IPS-NIHi11 (cell line): ENCODE results near the gene TOE1.
"Not testable (repeated sequence)": the region's sequence is repeated elsewhere in the genome, so short reads cannot be mapped to it uniquely, and the experiment has no call there.

Source experiments
- DNase-seq: peaks from one replicate; pipeline ENCODE4 v3.0.0; 2012; ENCODE audit warnings: mixed read lengths, low spot score

Gene TOE1

GRCh38 chr1:45339789-45340558 is at the start of gene TOE1, which contains the start of gene MUTYH:
TSS of gene TOE1 (plus strand) at chr1:45340170. CDS start at chr1:45340253, 83 bp downstream.
TSS of gene MUTYH (minus strand) at chr1:45340440. CDS start at chr1:45334505, 5,935 bp downstream.
- peak; percentile 99 for DNase-seq

GRCh38 chr1:45291002-45291401 is 49.0 kb upstream of the TOE1 start:
- DNase-seq, result not testable (repeated sequence)

GRCh38 chr1:45291716-45292115 is 48.3 kb upstream of the TOE1 start:
- DNase-seq, result no peak

- no peak for DNase-seq
These were observed 42.2 kb upstream of the TOE1 start for GRCh38 chr1:45297666-45298356.

GRCh38 chr1:45299296-45299695 is 40.7 kb upstream of the TOE1 start:
- no peak for DNase-seq

- peak; percentile 64 for DNase-seq
These were observed 39.8 kb upstream of the TOE1 start for GRCh38 chr1:45299981-45300668.

- no peak for DNase-seq
These were observed 39.3 kb upstream of the TOE1 start for GRCh38 chr1:45300669-45300997.

GRCh38 chr1:45302505-45303150 is 37.3 kb upstream of the TOE1 start:
- DNase-seq, result no peak

- peak; percentile 98 for DNase-seq
These were observed 36.3 kb upstream of the TOE1 start for GRCh38 chr1:45303520-45304310.

- no peak for DNase-seq
These were observed 35.5 kb upstream of the TOE1 start for GRCh38 chr1:45304311-45305081.

- no peak for DNase-seq
These were observed 34.7 kb upstream of the TOE1 start for GRCh38 chr1:45305231-45305630.

GRCh38 chr1:45306319-45306718 is 33.7 kb upstream of the TOE1 start:
- no peak for DNase-seq

GRCh38 chr1:45306905-45307304 is 33.1 kb upstream of the TOE1 start:
- DNase-seq, result no peak

GRCh38 chr1:45314266-45314665 is 25.7 kb upstream of the TOE1 start:
- DNase-seq, result no peak

GRCh38 chr1:45317166-45317565 is 22.8 kb upstream of the TOE1 start:
- no peak for DNase-seq

- DNase-seq, result no peak
These were observed 20.2 kb upstream of the TOE1 start for GRCh38 chr1:45319761-45320160.

- DNase-seq, result no peak
These were observed 18.5 kb upstream of the TOE1 start for GRCh38 chr1:45321444-45321843.

- no peak for DNase-seq
These were observed 17.4 kb upstream of the TOE1 start for GRCh38 chr1:45322486-45323040.

- DNase-seq, result no peak
These were observed 14.0 kb upstream of the TOE1 start for GRCh38 chr1:45325851-45326506.
